HG02970 (cell line): ENCODE measurements around the gene IGF1R.

ENCODE experiments used
- ATAC-seq: cut with Tn5 transposase; IDR thresholded peaks from one replicate; pipeline ENCODE4 v1.9.1; 2021; ENCODE audit warnings: mild to moderate bottlenecking, moderate library complexity, moderate number of reproducible peaks; ENCODE audit not compliant: unreplicated experiment, low FRiP score

IGF1R gene

DNA sequence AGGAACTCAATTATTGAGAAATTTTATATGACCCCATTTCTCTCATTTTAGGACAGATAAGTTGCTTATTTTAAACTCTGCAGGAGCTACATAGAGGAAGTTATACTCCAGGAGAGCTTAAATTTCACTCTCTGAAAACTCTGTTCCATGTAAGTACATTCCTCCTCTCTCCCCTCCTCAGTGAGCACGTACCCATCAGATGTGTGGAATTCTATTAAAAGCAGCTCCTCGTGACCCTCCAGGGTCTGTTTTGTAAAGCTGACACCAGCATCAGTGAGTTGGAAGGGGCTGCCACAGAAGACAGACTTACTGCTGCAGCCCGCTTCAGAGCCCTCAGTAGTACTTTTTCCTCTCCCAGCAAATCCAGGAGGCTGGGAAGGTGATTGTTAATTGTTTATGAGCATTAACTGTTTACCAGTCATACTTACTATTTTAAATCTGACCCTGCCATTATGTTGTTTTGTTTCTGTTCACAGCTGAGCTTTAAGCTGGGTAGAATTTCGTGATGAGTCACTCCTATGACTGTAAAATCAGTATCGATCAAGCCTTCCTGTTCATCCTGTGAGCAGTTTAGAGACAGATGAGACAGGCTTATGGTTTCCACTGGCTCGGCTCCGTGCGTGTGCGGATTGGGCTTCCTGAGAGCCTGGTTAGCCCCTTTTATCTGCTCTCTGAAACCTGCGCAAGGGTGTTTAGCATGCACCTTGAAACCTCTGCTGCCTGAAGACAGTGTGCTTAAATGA lies 20.4 kb downstream of the IGF1R start:
- ATAC-seq, result no peak

DNA sequence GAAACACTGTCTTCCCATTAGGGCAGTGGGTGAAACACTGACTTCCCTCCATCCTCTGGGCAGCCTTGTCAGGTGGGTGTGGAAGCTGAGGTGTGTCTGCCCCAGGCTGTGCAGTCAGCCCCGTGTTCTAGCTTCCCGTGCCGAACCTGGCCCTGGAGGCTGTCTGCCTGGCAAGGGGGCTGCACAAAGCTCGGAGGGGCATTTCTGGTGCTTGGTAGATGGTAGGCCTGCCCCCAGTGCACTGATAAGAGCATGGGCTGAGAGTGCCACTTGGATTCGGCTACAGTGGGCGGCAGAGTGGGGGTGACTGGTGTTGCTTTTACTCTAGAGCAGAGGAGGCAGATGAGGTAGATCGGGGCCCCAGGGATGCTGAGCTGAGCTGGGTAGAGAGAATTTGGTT lies 21.3 kb downstream of the IGF1R start:
- ATAC-seq, result no peak

DNA sequence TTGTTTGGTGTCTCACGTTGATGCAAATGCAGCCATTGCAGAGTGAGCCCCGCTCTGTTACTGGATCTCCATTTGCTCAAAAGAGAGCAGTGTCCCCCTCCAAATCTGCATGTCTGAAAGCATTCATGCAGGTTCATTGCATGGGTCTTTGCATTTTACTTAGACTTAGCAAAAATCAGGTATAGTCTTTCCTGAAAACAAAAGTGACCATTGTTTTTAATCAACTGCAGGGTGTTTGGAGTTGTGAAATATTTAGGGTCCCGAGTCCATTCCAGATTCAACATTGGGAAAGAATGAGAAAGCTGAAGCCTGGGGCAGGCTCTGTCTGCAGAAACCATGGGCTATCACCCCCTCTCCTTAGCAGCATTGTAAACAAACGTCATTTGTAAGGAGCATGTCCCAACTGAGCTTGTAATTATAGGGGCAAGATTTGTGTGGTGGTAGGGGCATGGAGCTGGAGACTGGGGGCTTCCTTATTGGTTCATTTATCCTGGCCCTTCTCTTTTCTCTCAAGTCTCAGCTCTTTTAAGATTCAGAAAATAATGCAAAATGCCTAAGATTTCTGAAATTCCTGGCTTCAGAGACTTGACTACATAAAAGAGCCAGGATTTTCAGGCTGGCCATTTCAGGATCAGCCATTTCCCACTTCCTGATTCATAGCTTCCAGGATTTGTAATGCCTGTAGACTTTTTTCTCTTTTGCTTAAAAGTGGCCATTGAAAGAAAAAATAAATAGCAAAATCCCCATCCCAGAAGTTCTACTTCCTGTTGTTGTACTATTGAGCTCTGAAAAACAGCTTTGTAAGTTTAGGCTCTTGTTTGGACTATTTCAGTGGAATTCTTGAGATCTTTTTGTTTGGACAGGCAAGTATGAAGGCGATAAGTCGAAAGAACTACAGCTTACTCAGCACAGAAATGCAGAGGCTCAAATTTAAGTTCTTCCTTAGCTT lies 23.0 kb downstream of the IGF1R start:
- no peak for ATAC-seq

DNA sequence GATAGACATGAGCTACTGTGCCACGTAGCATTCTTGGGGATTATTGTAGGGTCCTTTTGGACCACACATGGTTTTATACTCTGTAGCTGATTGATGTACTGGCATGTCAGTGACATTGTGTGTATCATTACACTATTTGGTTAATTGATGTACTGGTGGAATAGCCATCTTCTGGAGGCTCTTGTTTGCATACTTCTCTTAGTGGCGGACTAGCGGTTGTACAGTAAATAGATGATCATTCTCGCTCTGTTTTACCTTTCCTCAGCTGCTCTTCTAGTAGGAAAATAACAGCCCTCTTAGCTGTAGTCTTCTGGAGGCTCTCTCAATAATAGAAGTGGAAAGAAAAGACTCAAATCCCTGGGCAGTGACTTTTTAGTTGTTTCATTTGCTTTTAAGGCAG lies 24.8 kb downstream of the IGF1R start:
- no peak for ATAC-seq

DNA sequence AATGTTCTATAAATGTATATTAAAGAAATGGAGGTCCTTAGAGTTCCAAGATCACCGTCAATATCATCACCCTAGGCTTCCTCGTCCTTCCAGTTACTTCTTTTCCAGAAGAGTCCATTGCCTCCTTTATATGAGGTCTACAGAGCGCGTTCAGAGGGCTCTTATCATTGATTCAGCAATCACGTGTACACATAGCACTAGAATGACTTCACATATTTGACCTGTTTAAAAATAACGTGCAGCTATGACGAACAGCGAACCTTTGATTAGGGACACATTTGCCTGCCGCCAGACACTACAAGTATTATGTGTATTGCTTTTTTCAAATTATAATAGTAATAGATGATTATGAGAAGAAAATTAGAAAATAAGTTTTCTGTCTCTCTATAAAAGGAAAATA lies 26.0 kb downstream of the IGF1R start:
- no peak for ATAC-seq

DNA sequence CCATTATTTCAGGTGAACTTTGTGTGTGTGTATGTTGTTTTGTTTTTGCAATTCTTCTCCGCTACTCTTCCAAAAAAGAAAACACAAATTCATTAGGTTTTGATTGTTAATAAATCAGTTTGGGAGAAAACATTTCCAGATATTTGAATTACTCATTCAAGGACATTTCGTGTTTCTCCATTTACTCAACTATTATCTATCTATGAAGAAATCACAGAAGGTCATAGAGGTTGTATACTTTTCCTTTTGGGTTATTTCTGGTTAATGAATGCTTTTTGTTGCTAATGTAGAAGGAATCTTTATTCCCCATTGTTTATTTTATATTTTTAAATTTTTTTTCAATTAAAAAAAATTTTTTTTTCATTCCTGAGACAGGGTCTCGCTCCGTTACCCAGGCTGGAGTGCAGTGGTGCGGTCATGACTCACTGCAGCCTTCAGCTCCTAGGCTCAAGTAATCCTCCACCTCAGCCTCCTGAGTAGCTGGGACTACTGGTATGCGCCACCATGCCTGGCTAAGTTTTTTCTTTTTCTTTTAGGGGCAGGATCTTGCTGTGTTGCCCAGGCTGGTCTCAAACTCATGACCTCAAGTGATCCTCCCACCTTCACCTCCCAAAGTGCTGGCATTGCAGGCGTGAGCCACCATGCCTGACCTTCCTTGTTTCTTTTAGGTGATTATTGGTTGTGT lies 28.4 kb downstream of the IGF1R start:
- no peak for ATAC-seq

DNA sequence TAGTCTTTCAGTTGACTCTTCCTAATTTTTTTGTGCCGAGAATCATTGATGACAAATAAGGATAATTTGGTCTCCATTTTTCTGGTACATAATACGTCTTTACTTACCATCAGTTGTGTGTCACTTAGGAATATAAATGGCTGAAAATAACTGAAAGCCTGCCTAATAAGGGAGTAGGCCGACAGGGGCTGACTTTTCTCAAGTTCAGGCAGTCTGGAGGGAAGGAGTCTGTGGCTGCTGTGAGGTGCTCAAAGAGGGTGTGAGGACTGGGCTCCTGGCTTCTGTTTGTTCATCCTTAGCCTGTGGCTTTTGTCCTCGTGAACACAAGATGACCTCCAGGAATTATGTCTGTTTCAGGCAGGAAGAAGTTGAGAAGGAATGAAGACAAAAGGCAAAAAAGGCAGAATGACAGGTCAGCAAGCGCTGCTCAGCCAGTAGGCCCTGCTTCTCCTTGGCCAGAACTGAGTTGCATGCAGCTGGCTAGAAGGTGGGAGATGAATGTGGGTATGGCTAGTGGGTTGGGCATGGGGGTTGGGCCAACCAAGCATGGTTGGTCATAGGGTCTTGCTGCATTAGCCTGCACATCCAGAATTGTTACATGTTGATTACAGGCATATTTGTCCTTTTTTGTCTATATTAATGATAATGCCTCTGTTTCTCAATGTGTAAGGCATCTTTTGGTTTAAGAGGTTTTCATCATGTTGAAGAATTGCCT lies 29.2 kb downstream of the IGF1R start:
- ATAC-seq, result no peak

DNA sequence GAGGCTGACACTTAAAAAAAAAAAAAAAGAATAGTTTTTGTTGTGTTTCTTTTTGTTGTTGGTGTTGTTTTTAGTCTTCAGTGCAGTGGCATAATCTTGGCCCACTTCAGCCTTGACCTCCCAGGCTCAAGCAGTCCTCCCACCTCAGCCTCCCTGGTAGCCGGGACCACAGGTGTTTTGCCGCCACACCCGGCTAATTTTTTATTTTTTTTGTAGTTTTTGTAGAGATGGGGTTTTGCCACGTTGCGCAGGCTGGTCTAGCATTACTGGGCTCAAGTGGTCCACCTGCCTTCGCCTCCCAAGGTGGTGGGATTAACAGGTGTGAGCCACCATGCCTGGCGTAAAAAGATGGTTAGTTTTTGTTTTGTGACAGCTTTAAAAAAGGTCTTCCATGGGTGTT lies 30.1 kb downstream of the IGF1R start:
- no peak for ATAC-seq

DNA sequence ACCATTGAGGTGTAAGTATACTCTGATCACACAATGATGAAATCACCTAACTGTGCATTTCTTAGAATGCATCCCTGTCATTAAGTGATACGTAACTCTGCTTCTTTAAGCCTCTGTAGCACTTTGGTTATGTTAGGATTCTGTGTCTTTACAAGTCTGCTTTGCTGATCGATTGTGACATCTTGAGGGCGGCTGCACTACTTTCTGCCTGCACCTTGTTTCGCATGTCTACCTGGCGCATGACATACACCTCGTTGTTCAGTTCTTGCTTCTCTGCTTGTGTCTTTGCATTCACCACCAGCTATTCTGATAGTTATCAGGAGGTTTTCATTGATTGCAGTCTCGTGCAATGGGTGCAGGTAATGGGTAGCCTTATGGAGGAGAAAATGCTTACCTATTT lies 32.7 kb downstream of the IGF1R start:
- ATAC-seq, result no peak

DNA sequence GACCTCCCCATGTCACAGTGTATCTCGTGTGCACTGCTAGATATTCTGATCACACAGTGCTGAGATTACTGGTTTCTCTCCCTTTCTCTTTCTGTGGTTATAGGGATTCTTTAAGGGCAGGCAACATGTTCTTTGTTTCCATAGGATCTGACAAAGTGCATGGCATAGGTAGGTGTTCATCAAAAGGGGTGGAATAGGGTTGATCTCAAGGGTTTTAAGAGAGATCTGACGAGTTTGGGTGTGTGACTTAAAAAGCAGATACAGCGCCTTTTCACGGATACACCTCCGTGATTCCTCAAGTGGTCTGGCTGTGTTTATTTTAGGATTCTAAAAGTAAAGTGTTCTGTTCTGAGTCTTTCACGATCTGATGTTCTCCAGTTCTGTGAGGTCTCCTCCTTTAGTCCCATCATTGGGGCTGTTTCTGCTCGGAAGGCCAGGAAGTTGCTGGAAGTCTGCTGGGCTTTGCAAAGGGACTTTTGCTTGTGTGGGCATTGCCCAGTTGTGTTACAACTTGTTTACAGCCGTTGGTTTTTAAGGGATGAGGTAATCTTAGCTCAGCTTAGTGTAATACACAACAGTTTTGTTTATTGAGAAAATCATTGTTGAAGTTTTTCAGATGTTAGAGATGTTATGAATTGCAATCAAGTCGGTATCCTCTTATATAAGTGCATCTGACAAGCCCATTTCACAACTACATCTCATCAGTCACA lies 34.8 kb downstream of the IGF1R start:
- ATAC-seq, result no peak

DNA sequence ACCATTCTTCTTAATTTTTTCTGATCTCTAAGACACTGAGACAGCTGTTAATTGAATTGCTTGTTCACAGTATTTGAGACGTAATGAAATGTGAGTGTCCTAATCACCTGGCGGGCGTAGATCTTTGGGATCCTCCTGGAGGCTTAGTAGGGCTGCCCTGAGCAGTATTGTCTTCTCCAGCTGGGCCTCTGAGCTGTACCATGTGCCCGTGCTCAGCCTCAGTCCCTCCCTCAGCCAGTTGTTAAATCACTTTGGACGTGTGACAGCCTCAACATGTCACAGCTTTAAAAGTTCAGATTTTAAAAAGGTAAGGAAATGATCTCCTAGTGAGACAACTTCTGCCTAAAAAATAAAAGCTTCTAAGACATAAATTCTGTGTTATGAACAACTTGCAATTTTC lies 35.5 kb downstream of the IGF1R start:
- ATAC-seq, result no peak

DNA sequence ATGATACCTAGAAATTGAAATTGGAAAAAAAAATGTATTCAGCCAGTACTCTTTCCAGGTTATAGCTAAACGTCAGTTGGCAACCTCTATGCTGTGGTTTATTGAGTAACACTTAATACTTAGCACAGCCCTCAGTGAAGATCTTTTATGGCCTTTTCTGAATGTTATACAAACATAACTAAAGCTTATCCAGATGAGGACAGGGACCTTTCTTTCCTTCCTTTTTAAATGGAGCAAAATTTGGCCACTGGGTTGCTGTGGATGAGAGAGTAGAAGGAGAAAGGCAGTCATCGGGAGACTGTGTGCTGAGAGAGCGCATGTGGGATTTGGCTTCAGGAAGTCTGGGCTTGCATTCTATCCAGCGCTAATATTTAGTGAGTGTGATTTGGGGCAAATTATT lies 36.1 kb downstream of the IGF1R start:
- ATAC-seq, result no peak

DNA sequence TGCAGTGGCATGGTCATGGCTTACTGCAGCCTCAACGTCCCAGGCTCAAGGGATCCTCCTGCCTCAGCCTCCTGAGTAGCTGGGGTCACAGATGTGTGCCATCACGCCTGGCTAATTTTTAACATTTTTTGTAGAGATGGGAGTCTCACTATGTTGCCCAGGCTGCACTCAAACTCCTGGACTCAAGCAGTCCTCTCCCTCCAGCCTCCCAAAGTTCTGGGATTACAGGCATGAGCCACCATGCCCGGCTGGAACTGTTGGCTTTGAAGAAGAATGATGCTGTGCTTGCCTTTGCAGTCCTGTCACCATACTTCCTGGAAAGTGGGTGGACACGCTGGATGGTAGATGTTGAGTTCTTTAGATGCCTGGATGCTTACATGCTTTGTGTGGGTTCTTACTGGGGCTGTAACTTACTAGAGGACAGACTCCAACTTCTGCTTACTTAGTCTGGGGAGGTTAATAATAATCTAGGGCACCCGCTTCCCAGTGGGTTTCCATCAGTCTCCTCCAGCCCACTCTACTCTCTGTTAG lies 36.7 kb downstream of the IGF1R start:
- no peak for ATAC-seq

DNA sequence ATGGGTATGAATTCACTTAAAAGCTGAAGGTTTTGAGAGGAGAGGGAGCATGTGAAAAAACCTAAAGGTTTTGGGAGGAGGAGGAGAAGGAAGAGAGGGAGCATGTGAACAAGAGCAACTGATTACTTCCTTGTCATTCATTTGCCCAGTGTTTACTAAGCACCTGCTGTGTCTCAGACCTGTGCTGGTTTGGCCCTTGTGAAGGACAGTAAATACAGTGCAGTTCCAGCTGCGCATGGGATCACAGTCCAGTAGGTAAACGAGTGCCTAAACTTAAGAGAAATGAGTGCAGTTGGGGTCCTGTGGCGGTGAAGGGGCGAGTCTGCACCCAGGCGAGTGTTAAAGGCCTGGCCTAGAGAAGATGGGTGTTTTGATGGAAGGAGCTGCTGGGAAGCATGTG lies 38.6 kb downstream of the IGF1R start:
- no peak for ATAC-seq

DNA sequence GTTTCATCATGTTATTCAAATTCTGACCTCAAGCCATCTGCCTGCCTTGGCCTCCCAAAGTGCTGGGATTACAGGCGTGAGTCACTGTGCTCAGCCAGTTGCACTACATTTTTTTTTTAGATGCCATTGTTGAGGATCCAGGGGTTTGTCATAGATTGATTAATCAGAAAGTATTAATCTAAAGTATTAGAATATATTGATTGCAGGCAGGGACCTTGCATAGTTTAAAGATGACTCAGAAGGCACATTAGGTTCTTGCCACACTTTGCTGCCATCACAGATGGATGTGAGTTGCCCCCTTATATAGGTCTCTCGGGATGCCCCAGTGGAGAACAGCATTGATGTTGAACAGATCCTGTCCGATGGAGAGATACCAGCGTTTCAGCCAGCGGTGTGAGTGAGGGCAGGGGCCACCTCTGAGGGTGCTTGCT lies 41.1 kb downstream of the IGF1R start:
- no peak for ATAC-seq

DNA sequence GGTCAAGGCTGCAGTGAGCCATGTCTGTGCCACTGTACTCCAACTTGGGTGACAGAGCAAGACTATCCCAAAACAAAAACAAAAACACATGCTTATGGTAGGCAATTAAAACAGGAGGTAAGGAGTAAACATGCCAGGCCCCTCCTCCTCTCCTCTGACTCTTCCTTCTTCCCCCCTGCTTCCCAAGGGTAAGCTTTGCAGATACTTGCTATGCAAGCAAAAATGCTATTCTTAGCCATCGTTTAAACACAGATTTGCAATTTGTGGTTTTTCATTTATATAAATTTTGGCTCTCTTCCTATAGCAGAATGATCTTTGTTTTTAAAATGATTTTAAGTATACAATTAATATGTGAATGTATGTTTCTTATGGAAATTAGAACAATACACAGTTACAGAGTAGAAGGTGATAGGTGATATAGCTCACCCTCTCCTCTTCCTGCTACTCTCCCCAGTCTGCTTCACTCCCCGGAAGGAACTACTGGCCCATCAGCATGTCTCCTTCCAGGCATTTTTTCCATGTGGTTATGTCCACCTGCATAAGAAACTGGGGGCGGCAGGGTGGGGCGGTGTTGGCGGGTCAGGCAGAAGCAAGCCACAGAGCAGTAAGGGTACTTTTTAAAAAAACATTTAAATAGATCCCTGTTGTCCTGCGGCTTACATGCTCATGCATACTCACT lies 42.1 kb downstream of the IGF1R start:
- ATAC-seq, result no peak

DNA sequence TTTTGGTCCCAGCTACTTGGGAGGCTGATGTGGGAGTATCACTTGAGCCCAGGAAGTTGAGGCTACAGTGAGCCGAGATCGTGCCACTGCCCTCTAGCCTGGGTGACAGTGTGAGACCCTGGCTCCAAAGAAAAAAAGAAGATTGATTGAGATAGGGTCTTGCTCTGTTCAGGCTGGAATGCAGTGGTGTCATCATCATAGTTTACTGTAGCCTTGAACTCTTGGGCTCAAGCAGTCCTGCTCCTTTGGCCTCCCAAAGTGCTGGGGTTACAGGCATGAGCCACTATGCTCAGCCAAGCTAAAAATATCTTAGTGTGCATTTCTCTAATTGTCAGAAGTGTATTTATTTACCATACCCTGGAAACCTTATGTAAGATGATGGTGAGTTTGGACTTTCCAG lies 43.9 kb downstream of the IGF1R start:
- no peak for ATAC-seq

DNA sequence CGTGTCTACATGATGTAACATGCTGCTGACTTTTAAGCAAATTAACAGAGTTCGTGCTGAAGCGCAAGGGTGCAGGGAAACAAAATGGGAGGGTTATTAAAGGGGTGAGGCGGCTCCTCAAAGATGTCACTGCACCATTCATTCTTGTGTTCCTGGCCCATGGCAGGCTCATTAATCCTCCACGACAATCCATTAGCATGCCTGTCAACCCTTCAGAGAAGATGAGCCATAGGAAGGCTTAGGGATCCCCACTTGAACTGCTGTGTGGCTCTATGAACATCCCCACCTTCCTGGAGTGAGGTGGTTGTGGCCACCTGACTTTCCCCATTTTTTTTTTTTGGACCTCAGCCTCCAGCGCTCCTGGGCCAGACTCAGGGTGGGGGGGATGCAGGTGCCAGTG lies 45.8 kb downstream of the IGF1R start:
- no peak for ATAC-seq

DNA sequence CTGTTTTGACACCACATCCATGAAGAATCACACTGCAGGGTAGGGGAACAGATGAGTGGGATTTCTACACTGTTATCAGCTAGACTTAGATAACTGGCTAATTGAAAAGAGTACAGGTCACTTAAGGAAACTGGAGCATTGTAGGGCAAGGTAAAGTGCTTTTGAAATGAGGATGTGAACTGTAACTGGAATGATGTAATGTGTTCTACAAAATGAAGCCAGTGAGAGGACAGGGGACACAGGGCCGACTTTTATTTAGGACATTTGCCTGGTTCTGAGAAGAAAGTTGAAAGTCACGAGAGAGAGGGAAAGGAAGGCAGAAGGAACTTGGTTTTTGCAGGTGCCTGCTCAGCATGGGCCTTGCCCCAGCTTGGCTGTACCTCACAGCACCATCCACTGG lies 50.5 kb downstream of the IGF1R start:
- no peak for ATAC-seq
